ENCODE data around the gene STAT5B. TPM values are rescaled to one million over a fixed set of nuclear protein-coding genes. Genes with fewer than 3 reads are reported as not detected.

Gene STAT5B
- total and polyA plus RNA-seq, 9 of the 15 experiments (the other 6 are each of a cell fraction or from before 2014, with no cell fraction given), result 20.8 to 176 (median 92.4) TPM

- no peak for TF ChIP-seq LCOR (CRISPR knock-in tag; IDR thresholded peaks at IDR 0.05)
- TF ChIP-seq ZNF668 (CRISPR knock-in tag; IDR thresholded peaks at IDR 0.05), result no peak
- peak; percentile 84 for TF ChIP-seq ZNF511 (CRISPR knock-in tag; IDR thresholded peaks at IDR 0.05)
- no peak for TF ChIP-seq STAT5A (IDR thresholded peaks at IDR 0.05; ENCODE audit: borderline replicate concordance, low read length)
- TF ChIP-seq KDM1A (IDR thresholded peaks at IDR 0.05), result peak; percentile 65 to 70
- peak; percentile 86 for TF ChIP-seq E2F8 (IDR thresholded peaks at IDR 0.05; ENCODE audit: low read depth, partially characterized antibody)
- peak in 1 of 2 experiments; percentile 86; a peak in 2 of 4 replicates for TF ChIP-seq MAZ (CRISPR knock-in tag; conservative IDR thresholded peaks at IDR 0.05 in 1 of 2, IDR thresholded peaks at IDR 0.05 in 1 of 2)
- TF ChIP-seq KLF16 (IDR thresholded peaks at IDR 0.05), result peak; percentile 37; the same call in 1 of the 2 replicates
- TF ChIP-seq ZNF212 (CRISPR knock-in tag; IDR thresholded peaks at IDR 0.05), result no peak
- TF ChIP-seq ELK1 (CRISPR knock-in tag; IDR thresholded peaks at IDR 0.05), result no peak
These were observed 96.2 kb downstream of the STAT5B start (continued) for GRCh38 chr17:42179911-42180410.

Data from K562 (cell line).